AG09309 (cell line): ENCODE results near the gene GRK5.

ENCODE experiments used
- DNase-seq: peaks from one replicate; pipeline ENCODE4 v3.0.0-alpha.2; 2010; ENCODE audit warnings: low read depth
- H3K4me3 ChIP-seq: 2 replicates; pipeline ENCODE4 v1.5.1; 2011; ENCODE audit warnings: mild to moderate bottlenecking, low read depth, low read length, moderate library complexity; ENCODE audit not compliant: control insufficient read depth
- TF ChIP-seq, protein P1 (sequence below): IDR thresholded peaks from 2 replicates; pipeline ENCODE4 v1.5.1; 2011; ENCODE audit warnings: mild to moderate bottlenecking, low read depth, low read length, inconsistent platforms; ENCODE audit not compliant: insufficient read depth, control insufficient read depth; ENCODE audit errors: missing control alignments

The GRK5 gene

DNA sequence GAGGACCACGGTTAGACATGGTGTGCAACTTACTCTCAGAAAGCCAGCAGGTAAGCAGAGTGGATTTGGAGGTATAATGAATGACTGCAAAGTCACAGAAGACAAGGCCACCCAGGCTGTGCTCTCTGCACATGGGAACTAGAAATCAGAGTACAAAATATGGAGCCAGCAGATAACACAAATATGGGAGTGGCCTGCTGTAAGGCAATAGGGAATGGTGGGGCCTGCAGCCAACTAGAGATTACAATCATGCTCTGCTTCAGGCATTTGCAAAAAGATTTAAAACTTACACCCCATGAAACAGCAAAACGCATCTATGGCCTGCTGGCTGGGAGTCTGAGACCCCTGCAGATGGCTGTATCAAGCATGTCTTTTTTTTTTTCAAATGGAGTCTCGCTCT is 288.2 kb downstream of the GRK5 start:
- TF ChIP-seq, protein P1, sequence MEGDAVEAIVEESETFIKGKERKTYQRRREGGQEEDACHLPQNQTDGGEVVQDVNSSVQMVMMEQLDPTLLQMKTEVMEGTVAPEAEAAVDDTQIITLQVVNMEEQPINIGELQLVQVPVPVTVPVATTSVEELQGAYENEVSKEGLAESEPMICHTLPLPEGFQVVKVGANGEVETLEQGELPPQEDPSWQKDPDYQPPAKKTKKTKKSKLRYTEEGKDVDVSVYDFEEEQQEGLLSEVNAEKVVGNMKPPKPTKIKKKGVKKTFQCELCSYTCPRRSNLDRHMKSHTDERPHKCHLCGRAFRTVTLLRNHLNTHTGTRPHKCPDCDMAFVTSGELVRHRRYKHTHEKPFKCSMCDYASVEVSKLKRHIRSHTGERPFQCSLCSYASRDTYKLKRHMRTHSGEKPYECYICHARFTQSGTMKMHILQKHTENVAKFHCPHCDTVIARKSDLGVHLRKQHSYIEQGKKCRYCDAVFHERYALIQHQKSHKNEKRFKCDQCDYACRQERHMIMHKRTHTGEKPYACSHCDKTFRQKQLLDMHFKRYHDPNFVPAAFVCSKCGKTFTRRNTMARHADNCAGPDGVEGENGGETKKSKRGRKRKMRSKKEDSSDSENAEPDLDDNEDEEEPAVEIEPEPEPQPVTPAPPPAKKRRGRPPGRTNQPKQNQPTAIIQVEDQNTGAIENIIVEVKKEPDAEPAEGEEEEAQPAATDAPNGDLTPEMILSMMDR, result no peak
- no peak overlapping the region for H3K4me3 ChIP-seq
- no peak for DNase-seq

DNA sequence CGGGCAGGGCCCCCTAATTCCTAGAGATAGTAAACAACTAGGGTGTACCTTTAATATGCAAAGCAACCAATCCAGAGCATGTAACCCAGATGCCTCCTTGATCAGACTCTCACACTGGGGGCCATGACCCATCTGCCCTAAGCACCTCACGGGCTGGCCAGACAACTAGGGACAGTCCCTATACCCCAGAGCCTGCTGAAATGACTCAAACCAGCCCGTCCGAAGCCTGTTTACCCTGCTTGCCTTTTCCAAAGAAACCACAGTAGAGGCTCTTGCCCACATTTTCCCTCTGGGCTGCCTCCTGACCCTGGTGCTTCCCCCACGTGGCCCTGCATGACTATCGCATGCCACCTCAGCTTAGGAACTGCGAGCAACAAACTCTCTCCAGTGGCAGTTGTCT is 288.9 kb downstream of the GRK5 start:
- no peak for DNase-seq
- TF ChIP-seq, protein P1, result no peak
- no peak overlapping the region for H3K4me3 ChIP-seq

DNA sequence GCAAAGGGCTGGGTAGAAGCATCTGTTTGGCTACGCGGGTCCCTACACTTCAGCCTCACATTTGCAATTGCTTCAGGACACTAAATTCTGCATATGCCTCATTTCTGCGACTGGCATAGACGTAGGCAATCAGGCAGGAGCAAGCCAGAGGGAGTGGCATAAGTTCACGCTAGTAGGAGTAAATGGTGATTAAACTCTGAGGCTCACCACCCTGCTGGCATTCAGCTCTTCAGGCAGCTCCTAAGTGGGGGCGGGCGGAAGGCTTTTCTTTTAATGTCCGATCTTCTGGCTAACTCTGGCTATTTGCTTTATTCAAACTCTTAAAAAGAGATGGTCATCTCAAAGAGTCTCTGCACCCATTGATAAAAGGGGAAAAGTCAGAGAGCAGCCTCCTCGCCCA is 289.9 kb downstream of the GRK5 start:
- DNase-seq, result no peak
- TF ChIP-seq, protein P1, result no peak
- H3K4me3 ChIP-seq, result no peak overlapping the region

GRCh38 chr10:119498889-119499676 is 291.7 kb downstream of the GRK5 start:
- DNase-seq, result no peak
- no peak overlapping the region for H3K4me3 ChIP-seq
- TF ChIP-seq, protein P1, result no peak

GRCh38 chr10:119499677-119500002 is 292.3 kb downstream of the GRK5 start:
- TF ChIP-seq, protein P1, result no peak
- no peak for DNase-seq
- H3K4me3 ChIP-seq, result no peak overlapping the region

GRCh38 chr10:119500123-119500795 is 292.9 kb downstream of the GRK5 start:
- no peak overlapping the region for H3K4me3 ChIP-seq
- TF ChIP-seq, protein P1, result no peak
- no peak for DNase-seq

DNA sequence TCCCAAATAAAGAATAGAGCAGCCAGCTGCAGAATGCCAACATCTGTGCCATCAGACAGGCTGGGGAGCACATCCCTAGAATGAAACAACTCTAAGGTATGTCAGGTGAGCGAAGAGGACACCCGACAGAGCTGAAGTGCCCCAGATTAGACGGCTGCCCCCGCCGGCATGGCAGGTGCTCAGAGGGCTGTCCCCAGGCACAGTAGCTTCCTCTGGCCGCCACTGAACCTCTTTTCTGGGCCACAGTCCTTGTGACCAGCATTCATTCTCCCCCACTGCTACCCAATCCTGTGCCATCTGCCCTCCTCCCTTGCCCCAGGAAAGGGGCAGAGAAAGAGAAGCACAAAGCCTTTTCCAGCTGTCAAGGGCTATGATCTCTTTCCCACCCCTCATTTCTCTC is 293.4 kb downstream of the GRK5 start:
- TF ChIP-seq, protein P1, result no peak
- no peak overlapping the region for H3K4me3 ChIP-seq
- no peak for DNase-seq
